NCI-H128 (cell line): ENCODE measurements around the gene RALGAPB.

Experiments
- DNase-seq: peaks from one replicate; lab custom pipeline; 2025; ENCODE audit not compliant: unreplicated experiment; lab: John Stamatoyannopoulos, UW

RALGAPB gene

GRCh38 chr20:38545771-38546170 is 73.1 kb downstream of the RALGAPB start:
- no peak for DNase-seq

- DNase-seq: no peak
Measured at GRCh38 chr20:38547288-38548085, 74.8 kb downstream of the RALGAPB start.

- no peak for DNase-seq
Measured at GRCh38 chr20:38548356-38549083, 75.9 kb downstream of the RALGAPB start.

GRCh38 chr20:38550274-38550673 is 77.6 kb downstream of the RALGAPB start:
- DNase-seq: no peak

GRCh38 chr20:38551056-38551626 is 78.5 kb downstream of the RALGAPB start:
- no peak for DNase-seq

GRCh38 chr20:38554986-38555385 is 82.3 kb downstream of the RALGAPB start:
- DNase-seq: no peak

- no peak for DNase-seq
Measured at GRCh38 chr20:38555395-38555794, 82.8 kb downstream of the RALGAPB start.

- DNase-seq: no peak
Measured at GRCh38 chr20:38557174-38557573, 84.5 kb downstream of the RALGAPB start.

GRCh38 chr20:38558596-38559360 is 86.1 kb downstream of the RALGAPB start:
- no peak for DNase-seq

- no peak for DNase-seq
Measured at GRCh38 chr20:38559764-38560163, 87.1 kb downstream of the RALGAPB start.

- DNase-seq: no peak
Measured at GRCh38 chr20:38563802-38564431, 91.3 kb downstream of the RALGAPB start.

GRCh38 chr20:38564680-38565079 is 92.0 kb downstream of the RALGAPB start:
- DNase-seq: no peak

- DNase-seq: no peak
Measured at GRCh38 chr20:38566036-38566598, 93.5 kb downstream of the RALGAPB start.

- DNase-seq: no peak
Measured at GRCh38 chr20:38569747-38570525, 97.3 kb downstream of the RALGAPB start.

GRCh38 chr20:38573413-38573812 is 100.8 kb downstream of the RALGAPB start:
- DNase-seq: no peak

- no peak for DNase-seq
Measured at GRCh38 chr20:38579219-38579910, 106.7 kb downstream of the RALGAPB start.

- no peak for DNase-seq
Measured at GRCh38 chr20:38579921-38580320, 107.3 kb downstream of the RALGAPB start.

GRCh38 chr20:38581013-38581412 is 108.4 kb downstream of the RALGAPB start, which contains the start of gene ADIG:
TSS of gene ADIG (plus strand) at chr20:38581197. CDS start at chr20:38581251, 54 bp downstream.
- no peak for DNase-seq

GRCh38 chr20:38581830-38582358 is 109.3 kb downstream of the RALGAPB start:
- DNase-seq: no peak
